Psoas muscle (tissue), 8 donors: ENCODE results near the gene C14orf180. TPM values are rescaled to one million over a fixed set of nuclear protein-coding genes. Genes with fewer than 3 reads are reported as not detected.

Experiments used
- ATAC-seq, 4 donors: fragments of 200-7000 bp; cut with Tn5 transposase; one replicate each; pipeline ENCODE4 v1.9.1; 2020; ENCODE audit warnings: moderate library complexity in 3 of 4, mild to moderate bottlenecking in 2 of 4
- DNase-seq, 2 donors: peaks; one replicate each; pipeline ENCODE4 v3.0.0-alpha.2; 2020
- H3K27ac ChIP-seq: fragments of 200-600 bp; one replicate; pipeline ENCODE4 v1.8.0; 2022
- H3K27me3 ChIP-seq, 3 donors: fragments of 200-600 bp in 1 of 3; one replicate each; pipeline versions ENCODE4 v1.6.1 to v1.8.0; 2013 to 2022; ENCODE audit warnings: low read length in 2 of 3, mild to moderate bottlenecking in 2 of 3, moderate library complexity in 1 of 3; ENCODE audit not compliant: insufficient read depth in 3 of 3
- H3K36me3 ChIP-seq, 2 donors: fragments of 200-600 bp in 1 of 2; one replicate each; pipeline versions ENCODE4 v1.6.1 to v1.8.0; 2013 to 2022; ENCODE audit warnings: low read depth in 1 of 2, mild to moderate bottlenecking in 1 of 2, moderate library complexity in 1 of 2; ENCODE audit not compliant: insufficient read depth in 1 of 2
- H3K4me1 ChIP-seq: fragments of 200-600 bp; one replicate; pipeline ENCODE4 v1.8.0; 2022
- H3K4me3 ChIP-seq: fragments of 200-600 bp; one replicate; pipeline ENCODE4 v1.8.0; 2022; ENCODE audit warnings: mild to moderate bottlenecking
- H3K9me3 ChIP-seq: fragments of 200-600 bp; one replicate; pipeline ENCODE4 v1.8.0; 2022
- CTCF ChIP-seq: fragments of 200-600 bp; IDR thresholded peaks from one replicate; pipeline ENCODE4 v1.8.0; 2022; ENCODE audit warnings: antibody characterized with exemption
- WGBS, 3 donors: extraction: QIAGEN DNeasy Blood & Tissue Kit; methylation state at CpG; one replicate each; pipeline versions ENCODE4 v1.1.6 to v1.1.7; 2013; 5-methylcytosine and 5-hydroxymethylcytosine counted together
- intact Hi-C, 2 donors: fragments of 100-400 bp; cut with DNase I; formaldehyde crosslinking; loops; one replicate each; pipeline versions ENCODE4 v1.11.0 to v1.14.2; 2022
- polyA plus RNA-seq, 3 donors: library from polyadenylated mRNA; stranded (reverse); fragments of 200-250 nt; gene quantifications; one replicate each; pipeline ENCODE4 v1.2.3, GENCODE V29; 2013
- total RNA-seq, 4 donors: library from RNA; stranded (reverse); fragmentation: NEBNext Ultra II Directional in 2 of 4; extraction: Animal tissue kit (Norgen Biotek cat#: 25700) in 2 of 4; gene quantifications; one replicate each; pipeline versions ENCODE4 v1.2.1 to v1.2.4, GENCODE V29; 2021 to 2023
- donor health status: healthy with polysubstance abuse.
- donor health status: DM: no; HTN: no; CAD: no; lungs with moderate emphysema.
- donor health status: Bipolar disorder and iron deficiency.
- donor health status: healthy.
- donor health status: DM: yes; HTN: yes; CAD: no.
- donor health status: DM: no; HTN: no; CAD: no.
- donor health status: DM: no; HTN: no; CAD: no.
- donor health status: DM: yes; HTN: yes; CAD: no.

The C14orf180 gene
- total and polyA plus RNA-seq, 7 donors = 0.32 to 7.3 (median 0.58) TPM

- Histone ChIP-seq H3K4me3 (no peak overlapping the region), H3K4me1 (no peaks in the 10 kb centered on the region), H3K27ac (no peak overlapping the region), H3K9me3 (no peaks in the 10 kb centered on the region), H3K27me3 (peaks cover 0 to 77% (median 10%) of the 10 kb centered on the region in 3 donors), H3K36me3 (no peaks in the 10 kb centered on the region)
- DNase-seq = no peak
- intact Hi-C loops = no loop called here
- no peak for TF ChIP-seq CTCF
- ATAC-seq = no peak
- 78 to 83% (median 80%) methylated on average over 16 of the region's 16 CpGs for WGBS, 3 donors
These were observed 36.4 kb upstream of the C14orf180 start for GRCh38 chr14:104542871-104543830.

GRCh38 chr14:104544362-104544961, 35.1 kb upstream of the C14orf180 start:
- H3K4me1 ChIP-seq = no peaks in the 10 kb centered on the region
- peak in 1 of 2 donors; percentile 10 for DNase-seq
- H3K4me3 ChIP-seq = no peak overlapping the region
- no peak for TF ChIP-seq CTCF
- no peak for ATAC-seq
- intact Hi-C loops = no loop called here
- H3K27ac ChIP-seq = no peak overlapping the region
- WGBS, 3 donors = 55 to 57% (median 55%) methylated on average over 17 of the region's 17 CpGs
- H3K9me3 ChIP-seq = no peaks in the 10 kb centered on the region
- H3K36me3 ChIP-seq = no peaks in the 10 kb centered on the region
- H3K27me3 ChIP-seq = peaks cover 0 to 84% (median 10%) of the 10 kb centered on the region in 3 donors

- Histone ChIP-seq H3K4me3 (no peak overlapping the region), H3K9me3 (no peaks in the 10 kb centered on the region), H3K27me3 (peaks cover 0 to 84% (median 10%) of the 10 kb centered on the region in 3 donors), H3K27ac (no peak overlapping the region), H3K4me1 (no peaks in the 10 kb centered on the region), H3K36me3 (no peaks in the 10 kb centered on the region)
- 21 to 33% (median 25%) methylated on average over 32 of the region's 32 CpGs for WGBS, 3 donors
- intact Hi-C loops = no loop called here
- peak in 1 of 2 donors; percentile 40 for DNase-seq
- ATAC-seq = no peak
- no peak for TF ChIP-seq CTCF
These were observed 34.2 kb upstream of the C14orf180 start for GRCh38 chr14:104545151-104545941.

GRCh38 chr14:104545942-104546501, 33.5 kb upstream of the C14orf180 start:
- Histone ChIP-seq H3K27me3 (peaks cover 0 to 83% (median 10%) of the 10 kb centered on the region in 3 donors), H3K4me1 (no peaks in the 10 kb centered on the region), H3K27ac (no peak overlapping the region), H3K9me3 (no peaks in the 10 kb centered on the region), H3K4me3 (no peak overlapping the region), H3K36me3 (no peaks in the 10 kb centered on the region)
- peak in 1 of 2 donors; percentile 26 for DNase-seq
- ATAC-seq = no peak
- TF ChIP-seq CTCF = no peak
- 3 to 6% (median 4%) methylated on average over 24 of the region's 24 CpGs for WGBS, 3 donors
- intact Hi-C loops = no loop called here
